Measurements from ENCODE around the gene FAM53B.

DNA sequence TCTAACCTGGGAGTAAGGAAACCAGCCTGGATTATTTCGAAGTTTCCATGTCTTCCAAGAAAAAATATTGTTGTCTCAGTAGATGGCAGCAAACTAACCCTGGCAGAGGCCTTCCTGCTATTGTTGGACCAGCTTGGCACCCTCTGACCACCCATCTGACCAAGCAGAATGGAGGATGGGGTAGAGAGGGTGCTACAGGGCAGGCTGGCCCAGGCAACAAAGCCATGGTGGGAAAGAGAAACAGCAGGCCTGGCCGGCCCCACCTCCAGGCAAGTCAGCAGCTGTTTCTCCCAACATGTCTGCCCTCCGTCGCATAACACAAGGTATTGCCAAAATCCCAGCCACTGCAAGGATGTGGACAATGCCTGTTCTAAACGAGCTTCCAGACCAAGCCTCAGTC lies 95.0 kb downstream of the FAM53B start:
- no peak for TF ChIP-seq POLR2A (IDR thresholded peaks at IDR 0.05; ENCODE audit: low read depth, low read length)
- no peak for TF ChIP-seq POLR2AphosphoS5 (IDR thresholded peaks at IDR 0.05; ENCODE audit: low read depth, low read length)
- no peak for TF ChIP-seq TAF1 (IDR thresholded peaks at IDR 0.05; ENCODE audit: low read depth, low read length)
- no peak for TF ChIP-seq POU2F2 (IDR thresholded peaks at IDR 0.05; ENCODE audit: low read depth, low read length)
- TF ChIP-seq SPI1 (IDR thresholded peaks at IDR 0.05; ENCODE audit: low read depth, low read length), result no peak
- TF ChIP-seq PAX5 (IDR thresholded peaks at IDR 0.05; ENCODE audit: insufficient read depth, low read length, severe bottlenecking), result no peak

Measured in GM12891 (cell line).